NCI-H446 (cell line): Measurements from ENCODE around the gene UBASH3A.

ENCODE experiments used
- DNase-seq, 2 experiments: peaks; one replicate each; lab custom pipeline; 2025; lab: John Stamatoyannopoulos, UW

The UBASH3A gene

GRCh38 chr21:42403611-42404231, at the start of gene UBASH3A:
Gene UBASH3A, plus strand, starts transcription at chr21:42403902. Its CDS starts 44 bp downstream, at chr21:42403946.
- DNase-seq, result no peak

GRCh38 chr21:42356046-42356445, 47.7 kb upstream of the UBASH3A start:
- no peak for DNase-seq

GRCh38 chr21:42356650-42357049, 47.1 kb upstream of the UBASH3A start:
- no peak for DNase-seq

GRCh38 chr21:42357307-42357706, 46.4 kb upstream of the UBASH3A start:
- no peak for DNase-seq

- no peak for DNase-seq
These were observed 45.4 kb upstream of the UBASH3A start for GRCh38 chr21:42358261-42358660.

- no peak for DNase-seq
These were observed 44.8 kb upstream of the UBASH3A start for GRCh38 chr21:42358937-42359336.

- DNase-seq, result no peak
These were observed 43.4 kb upstream of the UBASH3A start for GRCh38 chr21:42360317-42360716.

- no peak for DNase-seq
These were observed 42.4 kb upstream of the UBASH3A start for GRCh38 chr21:42361286-42361685.

GRCh38 chr21:42362198-42362597, 41.5 kb upstream of the UBASH3A start:
- no peak for DNase-seq

- no peak for DNase-seq
These were observed 41.0 kb upstream of the UBASH3A start for GRCh38 chr21:42362700-42363099.

- DNase-seq, result no peak
These were observed 40.4 kb upstream of the UBASH3A start for GRCh38 chr21:42363312-42363711.

- no peak for DNase-seq
These were observed 39.3 kb upstream of the UBASH3A start for GRCh38 chr21:42364304-42364865.

- DNase-seq, result no peak
These were observed 37.9 kb upstream of the UBASH3A start for GRCh38 chr21:42365770-42366169.

- no peak for DNase-seq
These were observed 37.3 kb upstream of the UBASH3A start, which contains the start of gene TFF1 for GRCh38 chr21:42366292-42367010. Gene TFF1, minus strand, starts transcription at chr21:42366535. Its CDS starts 40 bp downstream, at chr21:42366495.

- DNase-seq, result no peak
These were observed 36.1 kb upstream of the UBASH3A start for GRCh38 chr21:42367367-42368165.

- DNase-seq, result no peak
These were observed 33.9 kb upstream of the UBASH3A start for GRCh38 chr21:42369821-42370220.

- DNase-seq, result no peak
These were observed 32.6 kb upstream of the UBASH3A start for GRCh38 chr21:42370894-42371654.

GRCh38 chr21:42373196-42373907, 30.4 kb upstream of the UBASH3A start:
- no peak for DNase-seq

- DNase-seq, result no peak
These were observed 29.7 kb upstream of the UBASH3A start for GRCh38 chr21:42373908-42374455.

GRCh38 chr21:42374457-42374856, 29.2 kb upstream of the UBASH3A start:
- no peak for DNase-seq
